ENCODE results near the gene LIN28B. TPM values are rescaled to one million over a fixed set of nuclear protein-coding genes. Genes with fewer than 3 reads are reported as not detected.

Gene LIN28B
- total and polyA plus RNA-seq, 4 donors, result 0.12 to 0.14 TPM; not detected in 2

GRCh38 chr6:105094133-105094640 is 137.3 kb downstream of the LIN28B start:
- peaks cover 0 to 5% (median 0%) of the 10 kb centered on the region in 4 donors for H3K36me3 ChIP-seq (ENCODE audit: control insufficient read depth in 4 of 4, insufficient read depth in 4 of 4, low read length in 4 of 4)
- ATAC-seq (ENCODE audit: insufficient read depth, low FRiP score) (no peak), DNase-seq (no peak)
- WGBS, 2 donors, result 93 to 94% methylated on average over 10 of the region's 10 CpGs
- no peak overlapping the region for H3K4me3 ChIP-seq
- H3K9ac ChIP-seq (ENCODE audit: insufficient read depth in 1 of 2, low read length in 2 of 2), result no peak overlapping the region
- no peak overlapping the region for H3K27ac ChIP-seq (ENCODE audit: low read depth in 1 of 2, low read length in 1 of 2)
- H3K4me1 ChIP-seq (ENCODE audit: control insufficient read depth in 5 of 5, insufficient read depth in 5 of 5, low read length in 5 of 5), result no peaks in the 10 kb centered on the region
- H3K9me3 ChIP-seq (ENCODE audit: control insufficient read depth in 4 of 4, insufficient read depth in 3 of 4, low read length in 3 of 4), result no peaks in the 10 kb centered on the region
- TF ChIP-seq CTCF (IDR thresholded peaks at IDR 0.05; ENCODE audit: control extremely low read depth, extremely low read depth), result no peak
- H3K27me3 ChIP-seq (ENCODE audit: control insufficient read depth in 3 of 3, insufficient read depth in 3 of 3, low read length in 2 of 3), result no peaks in the 10 kb centered on the region

- DNase-seq (no peak), ATAC-seq (ENCODE audit: insufficient read depth, low FRiP score) (no peak)
- no peak overlapping the region for H3K4me3 ChIP-seq
- WGBS, 2 donors, result 90 to 93% methylated on average over 3 of the region's 3 CpGs
- H3K9ac ChIP-seq (ENCODE audit: insufficient read depth in 1 of 2, low read length in 2 of 2), result no peak overlapping the region
- no peaks in the 10 kb centered on the region for H3K4me1 ChIP-seq (ENCODE audit: control insufficient read depth in 5 of 5, insufficient read depth in 5 of 5, low read length in 5 of 5)
- H3K27ac ChIP-seq (ENCODE audit: low read depth in 1 of 2, low read length in 1 of 2), result no peak overlapping the region
- peaks cover 0 to 11% (median 0%) of the 10 kb centered on the region in 4 donors for H3K36me3 ChIP-seq (ENCODE audit: control insufficient read depth in 4 of 4, insufficient read depth in 4 of 4, low read length in 4 of 4)
- TF ChIP-seq CTCF (IDR thresholded peaks at IDR 0.05; ENCODE audit: control extremely low read depth, extremely low read depth), result no peak
- no peaks in the 10 kb centered on the region for H3K9me3 ChIP-seq (ENCODE audit: control insufficient read depth in 4 of 4, insufficient read depth in 3 of 4, low read length in 3 of 4)
- no peaks in the 10 kb centered on the region for H3K27me3 ChIP-seq (ENCODE audit: control insufficient read depth in 3 of 3, insufficient read depth in 3 of 3, low read length in 2 of 3)
These were observed 138.2 kb downstream of the LIN28B start for GRCh38 chr6:105095139-105095538.

GRCh38 chr6:105097288-105097687 is 140.4 kb downstream of the LIN28B start:
- 82 to 88% methylated on average over 8 of the region's 8 CpGs for WGBS, 2 donors
- ATAC-seq (ENCODE audit: insufficient read depth, low FRiP score), result no peak

More at GRCh38 chr6:105097288-105097687, 140.4 kb downstream of the LIN28B start:
- no peak overlapping the region for H3K9ac ChIP-seq (ENCODE audit: insufficient read depth in 1 of 2, low read length in 2 of 2)
- H3K36me3 ChIP-seq (ENCODE audit: control insufficient read depth in 4 of 4, insufficient read depth in 4 of 4, low read length in 4 of 4), result peaks cover 0 to 11% (median 0%) of the 10 kb centered on the region in 4 donors
- TF ChIP-seq CTCF (IDR thresholded peaks at IDR 0.05; ENCODE audit: control extremely low read depth, extremely low read depth), result no peak
- DNase-seq, result no peak
- H3K27me3 ChIP-seq (ENCODE audit: control insufficient read depth in 3 of 3, insufficient read depth in 3 of 3, low read length in 2 of 3), result no peaks in the 10 kb centered on the region
- H3K27ac ChIP-seq (ENCODE audit: low read depth in 1 of 2, low read length in 1 of 2), result no peak overlapping the region
- H3K4me1 ChIP-seq (ENCODE audit: control insufficient read depth in 5 of 5, insufficient read depth in 5 of 5, low read length in 5 of 5), result no peaks in the 10 kb centered on the region
- H3K4me3 ChIP-seq, result no peak overlapping the region
- H3K9me3 ChIP-seq (ENCODE audit: control insufficient read depth in 4 of 4, insufficient read depth in 3 of 4, low read length in 3 of 4), result no peaks in the 10 kb centered on the region

Measured in lung (tissue), 12 donors.